ENCODE results near the gene NECTIN2.
"Not testable (repeated sequence)": the region's sequence is repeated elsewhere in the genome, so short reads cannot be mapped to it uniquely, and the experiment has no call there.

Gene NECTIN2

GRCh38 chr19:44908074-44908835 lies 62.2 kb downstream of the NECTIN2 start:
- no peak for DNase-seq (ENCODE audit: low read depth)

- no peak for DNase-seq (ENCODE audit: low read depth)
These were observed 62.8 kb downstream of the NECTIN2 start for GRCh38 chr19:44908836-44909261.

GRCh38 chr19:44909775-44910174 lies 63.7 kb downstream of the NECTIN2 start:
- DNase-seq (ENCODE audit: low read depth), result no peak

- not testable (repeated sequence) for DNase-seq (ENCODE audit: low read depth)
These were observed 65.8 kb downstream of the NECTIN2 start for GRCh38 chr19:44911896-44912295.

- no peak for DNase-seq (ENCODE audit: low read depth)
These were observed 66.8 kb downstream of the NECTIN2 start for GRCh38 chr19:44912854-44913253.

GRCh38 chr19:44913512-44914432 lies 67.7 kb downstream of the NECTIN2 start:
- not testable (repeated sequence) for DNase-seq (ENCODE audit: low read depth)

- DNase-seq (ENCODE audit: low read depth), result peak; percentile 74
These were observed 68.5 kb downstream of the NECTIN2 start, which contains the start of gene APOC1 for GRCh38 chr19:44914433-44915206. Gene APOC1, plus strand, starts transcription at chr19:44914608. Its CDS starts 284 bp downstream, at chr19:44914892.

- no peak for DNase-seq (ENCODE audit: low read depth)
These were observed 78.2 kb downstream of the NECTIN2 start for GRCh38 chr19:44924243-44924725.

GRCh38 chr19:44925114-44925891 lies 79.2 kb downstream of the NECTIN2 start:
- DNase-seq (ENCODE audit: low read depth), result no peak

- DNase-seq (ENCODE audit: low read depth), result not testable (repeated sequence)
These were observed 80.4 kb downstream of the NECTIN2 start for GRCh38 chr19:44926245-44927077.

- DNase-seq (ENCODE audit: low read depth), result no peak
These were observed 81.6 kb downstream of the NECTIN2 start for GRCh38 chr19:44927746-44928145.

- no peak for DNase-seq (ENCODE audit: low read depth)
These were observed 84.0 kb downstream of the NECTIN2 start for GRCh38 chr19:44930088-44930487.

- no peak for DNase-seq (ENCODE audit: low read depth)
These were observed 85.4 kb downstream of the NECTIN2 start for GRCh38 chr19:44931541-44931940.

Measured in activated T-cell treated with anti-CD3 and anti-CD28 coated beads for 48 hours (primary cell).